ENCODE measurements around the gene PDK4. TPM values are rescaled to one million over a fixed set of nuclear protein-coding genes. Genes with fewer than 3 reads are reported as not detected.
"Not testable (repeated sequence)": the region's sequence is repeated elsewhere in the genome, so short reads cannot be mapped to it uniquely, and the experiment has no call there.

PDK4 gene
- total RNA-seq, 1 experiment from 2014 or later, result not detected

GRCh38 chr7:95558864-95559263 lies 37.5 kb downstream of the PDK4 start:
- CTCF ChIA-PET, result no interaction called here
- H3K27ac ChIP-seq (ENCODE audit: low read depth, low read length, poor library complexity, severe bottlenecking), result no peak overlapping the region
- no peaks in the 10 kb centered on the region for H3K36me3 ChIP-seq (ENCODE audit: insufficient read depth, low read length, poor library complexity, severe bottlenecking)
- BruUV-seq (replicated peaks), result no TSS peak
- no peak for TF ChIP-seq EZH2 (IDR thresholded peaks at IDR 0.05; ENCODE audit: borderline replicate concordance, low read depth, low read length, poor library complexity, severe bottlenecking)
- TF ChIP-seq, protein P1, sequence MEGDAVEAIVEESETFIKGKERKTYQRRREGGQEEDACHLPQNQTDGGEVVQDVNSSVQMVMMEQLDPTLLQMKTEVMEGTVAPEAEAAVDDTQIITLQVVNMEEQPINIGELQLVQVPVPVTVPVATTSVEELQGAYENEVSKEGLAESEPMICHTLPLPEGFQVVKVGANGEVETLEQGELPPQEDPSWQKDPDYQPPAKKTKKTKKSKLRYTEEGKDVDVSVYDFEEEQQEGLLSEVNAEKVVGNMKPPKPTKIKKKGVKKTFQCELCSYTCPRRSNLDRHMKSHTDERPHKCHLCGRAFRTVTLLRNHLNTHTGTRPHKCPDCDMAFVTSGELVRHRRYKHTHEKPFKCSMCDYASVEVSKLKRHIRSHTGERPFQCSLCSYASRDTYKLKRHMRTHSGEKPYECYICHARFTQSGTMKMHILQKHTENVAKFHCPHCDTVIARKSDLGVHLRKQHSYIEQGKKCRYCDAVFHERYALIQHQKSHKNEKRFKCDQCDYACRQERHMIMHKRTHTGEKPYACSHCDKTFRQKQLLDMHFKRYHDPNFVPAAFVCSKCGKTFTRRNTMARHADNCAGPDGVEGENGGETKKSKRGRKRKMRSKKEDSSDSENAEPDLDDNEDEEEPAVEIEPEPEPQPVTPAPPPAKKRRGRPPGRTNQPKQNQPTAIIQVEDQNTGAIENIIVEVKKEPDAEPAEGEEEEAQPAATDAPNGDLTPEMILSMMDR (conservative IDR thresholded peaks at IDR 0.05; ENCODE audit: low read depth, low read length), result no peak
- no peaks in the 10 kb centered on the region for H3K27me3 ChIP-seq (replicated peaks; ENCODE audit: insufficient read depth, low read depth, low read length, poor library complexity)
- DNase-seq (ENCODE audit: low spot score), result no peak
- POLR2A ChIA-PET (ENCODE audit: low non-redundant PET), result no interaction called here
- no peaks in the 10 kb centered on the region for H3K9me3 ChIP-seq (ENCODE audit: low read depth, low read length, poor library complexity, severe bottlenecking)
- H3K4me1 ChIP-seq (ENCODE audit: insufficient read depth, low read length, poor library complexity, severe bottlenecking), result no peaks in the 10 kb centered on the region
- intact Hi-C loops (cut with micrococcal nuclease; ENCODE audit: unreplicated experiment), result no loop called here
- H3K4me3 ChIP-seq (ENCODE audit: low read depth, low read length, poor library complexity, severe bottlenecking), result no peak overlapping the region

- no peak for DNase-seq (ENCODE audit: low spot score)
- no peaks in the 10 kb centered on the region for H3K4me1 ChIP-seq (ENCODE audit: insufficient read depth, low read length, poor library complexity, severe bottlenecking)
- no peak overlapping the region for H3K4me3 ChIP-seq (ENCODE audit: low read depth, low read length, poor library complexity, severe bottlenecking)
- ChIA-PET CTCF (no interaction called here), POLR2A (ENCODE audit: low non-redundant PET) (no interaction called here)
- H3K27me3 ChIP-seq (replicated peaks; ENCODE audit: insufficient read depth, low read depth, low read length, poor library complexity), result no peaks in the 10 kb centered on the region
- no peaks in the 10 kb centered on the region for H3K9me3 ChIP-seq (ENCODE audit: low read depth, low read length, poor library complexity, severe bottlenecking)
- TF ChIP-seq, protein P1 (conservative IDR thresholded peaks at IDR 0.05; ENCODE audit: low read depth, low read length), result no peak
- TF ChIP-seq EZH2 (IDR thresholded peaks at IDR 0.05; ENCODE audit: borderline replicate concordance, low read depth, low read length, poor library complexity, severe bottlenecking), result no peak
- H3K36me3 ChIP-seq (ENCODE audit: insufficient read depth, low read length, poor library complexity, severe bottlenecking), result no peaks in the 10 kb centered on the region
- no peak overlapping the region for H3K27ac ChIP-seq (ENCODE audit: low read depth, low read length, poor library complexity, severe bottlenecking)
- no TSS peak for BruUV-seq (replicated peaks)
- intact Hi-C loops (cut with micrococcal nuclease; ENCODE audit: unreplicated experiment), result no loop called here
These were observed 39.5 kb downstream of the PDK4 start for GRCh38 chr7:95556777-95557176.

DNA sequence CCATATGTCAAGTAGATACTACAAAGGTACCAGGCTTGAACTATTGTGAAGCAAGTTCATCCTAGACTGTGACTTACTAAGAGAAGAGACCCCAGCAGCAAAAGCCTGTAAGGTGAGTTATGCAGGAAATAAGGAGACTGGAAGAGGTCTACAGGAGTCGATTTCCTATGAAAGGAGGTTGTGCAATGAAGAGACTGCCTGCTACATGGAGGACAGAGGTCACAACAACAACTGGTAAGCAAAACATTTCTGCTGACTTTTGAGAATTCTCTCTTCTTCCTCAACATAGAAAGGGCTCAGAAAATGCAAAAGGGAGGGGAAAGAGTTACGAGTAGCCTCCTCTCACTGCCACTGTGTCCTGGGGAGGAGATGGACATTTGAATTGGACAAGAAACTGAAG lies 42.4 kb downstream of the PDK4 start:
- no peaks in the 10 kb centered on the region for H3K9me3 ChIP-seq (ENCODE audit: low read depth, low read length, poor library complexity, severe bottlenecking)
- peaks cover 11% of the 10 kb centered on the region for H3K4me1 ChIP-seq (ENCODE audit: insufficient read depth, low read length, poor library complexity, severe bottlenecking)
- TF ChIP-seq, protein P1 (conservative IDR thresholded peaks at IDR 0.05; ENCODE audit: low read depth, low read length), result no peak
- no peak for TF ChIP-seq EZH2 (IDR thresholded peaks at IDR 0.05; ENCODE audit: borderline replicate concordance, low read depth, low read length, poor library complexity, severe bottlenecking)
- H3K36me3 ChIP-seq (ENCODE audit: insufficient read depth, low read length, poor library complexity, severe bottlenecking), result no peaks in the 10 kb centered on the region
- POLR2A ChIA-PET (ENCODE audit: low non-redundant PET), result no interaction called here
- intact Hi-C loops (cut with micrococcal nuclease; ENCODE audit: unreplicated experiment), result no loop called here
- no peak overlapping the region for H3K4me3 ChIP-seq (ENCODE audit: low read depth, low read length, poor library complexity, severe bottlenecking)
- no peaks in the 10 kb centered on the region for H3K27me3 ChIP-seq (replicated peaks; ENCODE audit: insufficient read depth, low read depth, low read length, poor library complexity)
- H3K27ac ChIP-seq (ENCODE audit: low read depth, low read length, poor library complexity, severe bottlenecking), result no peak overlapping the region
- CTCF ChIA-PET, result no interaction called here
- BruUV-seq (replicated peaks), result no TSS peak
- DNase-seq (ENCODE audit: low spot score), result no peak

DNA sequence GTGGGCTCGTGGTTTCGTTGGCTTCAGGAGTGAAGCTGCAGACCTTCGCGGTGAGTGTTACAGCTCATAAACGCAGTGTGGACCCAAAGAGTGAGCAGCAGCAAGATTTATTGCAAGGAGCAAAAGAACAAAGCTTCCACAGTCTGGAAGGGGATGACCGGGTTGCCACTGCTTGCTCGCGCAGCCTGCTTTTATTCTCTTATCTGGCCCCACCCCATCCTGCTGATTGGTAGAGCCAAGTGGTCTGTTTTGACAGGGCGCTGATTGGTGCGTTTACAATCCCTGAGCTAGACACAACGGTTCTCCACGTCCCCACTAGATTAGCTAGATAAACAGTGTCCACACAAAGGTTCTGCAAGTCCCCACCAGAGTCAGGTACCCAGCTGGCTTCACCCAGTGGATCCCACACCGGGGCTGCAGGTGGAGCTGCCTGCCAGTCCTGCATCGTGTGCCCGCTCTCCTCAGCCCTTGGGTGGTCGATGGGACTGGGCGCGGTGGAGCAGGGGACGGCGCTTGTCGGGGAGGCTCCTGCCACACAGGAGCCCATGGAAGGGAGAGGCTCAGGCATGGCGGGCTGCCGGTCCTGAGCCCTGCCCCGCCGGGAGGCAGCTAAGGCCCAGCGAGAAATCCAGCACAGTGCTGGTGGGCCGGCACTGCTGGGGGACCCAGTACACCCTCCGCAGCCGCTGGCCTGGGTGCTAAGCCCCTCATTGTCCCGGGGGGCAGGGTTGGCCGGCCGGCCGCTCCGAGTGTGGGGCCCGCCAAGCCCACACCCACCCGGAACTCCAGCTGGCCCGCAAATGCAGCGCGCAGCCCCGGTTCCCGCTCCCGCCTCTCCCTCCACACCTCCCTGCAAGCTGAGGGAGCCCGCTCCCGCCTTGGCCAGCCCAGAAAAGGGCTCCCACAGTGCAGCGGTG lies 44.0 kb downstream of the PDK4 start:
- POLR2A ChIA-PET (ENCODE audit: low non-redundant PET), result not testable (repeated sequence)

More for the DNA sequence above, 44.0 kb downstream of the PDK4 start:
- CTCF ChIA-PET; H3K9me3 ChIP-seq (ENCODE audit: low read depth, low read length, poor library complexity, severe bottlenecking); H3K4me3 ChIP-seq (ENCODE audit: low read depth, low read length, poor library complexity, severe bottlenecking); H3K36me3 ChIP-seq (ENCODE audit: insufficient read depth, low read length, poor library complexity, severe bottlenecking); BruUV-seq (replicated peaks); DNase-seq (ENCODE audit: low spot score); intact Hi-C loops (cut with micrococcal nuclease; ENCODE audit: unreplicated experiment); H3K27me3 ChIP-seq (replicated peaks; ENCODE audit: insufficient read depth, low read depth, low read length, poor library complexity); H3K27ac ChIP-seq (ENCODE audit: low read depth, low read length, poor library complexity, severe bottlenecking): not testable (repeated sequence)
- H3K4me1 ChIP-seq (ENCODE audit: insufficient read depth, low read length, poor library complexity, severe bottlenecking), result peaks cover 11% of the 10 kb centered on the region

Data from A673 (cell line).